ENCODE results near the gene NDRG3. TPM values are rescaled to one million over a fixed set of nuclear protein-coding genes. Genes with fewer than 3 reads are reported as not detected.

NDRG3 gene
- total RNA-seq, 1 donor from 2014 or later = 34.4 TPM

DNA sequence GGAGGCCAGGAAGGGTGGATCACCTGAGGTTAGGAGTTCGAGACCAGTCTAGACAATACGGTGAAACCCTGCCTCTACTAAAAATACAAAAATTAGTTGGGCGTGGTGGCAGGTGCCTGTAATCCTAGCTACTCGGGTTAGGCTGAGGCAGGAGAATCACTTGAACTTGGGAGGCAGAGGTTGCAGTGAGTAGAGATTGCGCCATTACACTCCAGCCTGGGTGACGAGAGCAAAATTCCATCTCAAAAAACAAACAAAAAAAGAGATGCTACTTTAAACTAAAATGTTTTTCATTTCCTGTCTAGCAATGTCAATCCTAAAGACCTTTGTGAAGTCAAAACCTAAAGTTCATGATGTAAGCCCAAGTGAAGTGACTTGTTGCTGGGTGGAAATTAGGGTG lies 14.8 kb upstream of the NDRG3 start:
- no peak for TF ChIP-seq CTCF (IDR thresholded peaks at IDR 0.05; ENCODE audit: borderline replicate concordance)
- H3K4me3 ChIP-seq = no peak overlapping the region
- no peaks in the 10 kb centered on the region for H3K27me3 ChIP-seq (ENCODE audit: low read depth)
- H3K27ac ChIP-seq (replicated peaks) = no peak overlapping the region
- H3K9me3 ChIP-seq (replicated peaks) = no peaks in the 10 kb centered on the region
- peaks cover 17% of the 10 kb centered on the region for H3K4me1 ChIP-seq
- peaks cover 4% of the 10 kb centered on the region for H3K36me3 ChIP-seq
- intact Hi-C loops (cut with micrococcal nuclease) = no loop called here
- DNase-seq = no peak

GRCh38 chr20:36758276-36758675 lies 12.4 kb upstream of the NDRG3 start:
- Histone ChIP-seq H3K27me3 (ENCODE audit: low read depth) (no peaks in the 10 kb centered on the region), H3K9me3 (replicated peaks) (no peaks in the 10 kb centered on the region), H3K4me1 (peaks cover 27% of the 10 kb centered on the region), H3K27ac (replicated peaks) (peak overlapping the region; percentile 72), H3K4me3 (no peak overlapping the region), H3K36me3 (peaks cover 4% of the 10 kb centered on the region)
- intact Hi-C loops (cut with micrococcal nuclease) = no loop called here
- no peak for TF ChIP-seq CTCF (IDR thresholded peaks at IDR 0.05; ENCODE audit: borderline replicate concordance)
- no peak for DNase-seq

GRCh38 chr20:36756496-36756895 lies 10.6 kb upstream of the NDRG3 start:
- H3K4me1 ChIP-seq = peaks cover 37% of the 10 kb centered on the region
- no peak for DNase-seq
- intact Hi-C loops (cut with micrococcal nuclease) = no loop called here
- no peaks in the 10 kb centered on the region for H3K27me3 ChIP-seq (ENCODE audit: low read depth)
- H3K27ac ChIP-seq (replicated peaks) = peak overlapping the region; percentile 72
- no peak overlapping the region for H3K4me3 ChIP-seq
- H3K9me3 ChIP-seq (replicated peaks) = no peaks in the 10 kb centered on the region
- peaks cover 19% of the 10 kb centered on the region for H3K36me3 ChIP-seq
- no peak for TF ChIP-seq CTCF (IDR thresholded peaks at IDR 0.05; ENCODE audit: borderline replicate concordance)

DNA sequence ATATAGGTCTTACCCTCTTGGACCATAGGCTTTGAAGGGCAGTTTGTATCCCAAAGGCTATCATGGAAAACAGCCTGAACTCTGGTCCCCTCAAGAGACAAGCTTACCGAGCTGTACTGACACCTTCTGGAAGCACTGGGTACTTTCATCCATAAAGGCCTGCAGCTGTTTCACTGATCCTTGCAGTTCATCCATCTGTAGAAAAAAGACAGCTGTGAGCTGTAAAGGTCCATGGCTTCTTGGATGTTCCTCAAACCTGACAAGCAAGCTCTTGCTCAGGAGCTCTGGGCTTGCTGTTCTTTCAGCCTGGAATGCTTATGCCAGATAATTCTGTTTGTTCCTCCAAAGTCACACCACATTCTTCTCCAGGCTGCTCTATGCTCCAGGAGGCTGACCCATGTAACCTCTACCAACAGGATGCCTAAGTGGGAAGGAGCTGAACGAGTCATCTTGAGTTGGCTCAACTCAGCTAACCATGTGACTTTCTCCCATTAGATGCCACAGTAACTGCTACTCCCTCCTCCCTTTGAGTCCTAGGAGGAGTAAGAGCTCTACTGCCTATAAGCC lies 8.8 kb upstream of the NDRG3 start:
- H3K4me3 ChIP-seq = no peak overlapping the region
- H3K36me3 ChIP-seq = peaks cover 20% of the 10 kb centered on the region
- DNase-seq = no peak
- intact Hi-C loops (cut with micrococcal nuclease) = no loop called here
- H3K27me3 ChIP-seq (ENCODE audit: low read depth) = no peaks in the 10 kb centered on the region
- H3K27ac ChIP-seq (replicated peaks) = peak overlapping the region; percentile 30
- no peaks in the 10 kb centered on the region for H3K9me3 ChIP-seq (replicated peaks)
- H3K4me1 ChIP-seq = peaks cover 37% of the 10 kb centered on the region
- TF ChIP-seq CTCF (IDR thresholded peaks at IDR 0.05; ENCODE audit: borderline replicate concordance) = peak; percentile 89

GRCh38 chr20:36752582-36752981 lies 6.7 kb upstream of the NDRG3 start:
- no peaks in the 10 kb centered on the region for H3K27me3 ChIP-seq (ENCODE audit: low read depth)
- peaks cover 20% of the 10 kb centered on the region for H3K36me3 ChIP-seq
- H3K27ac ChIP-seq (replicated peaks) = peak overlapping the region; percentile 24

More at GRCh38 chr20:36752582-36752981, 6.7 kb upstream of the NDRG3 start:
- DNase-seq = no peak
- Histone ChIP-seq H3K4me3 (no peak overlapping the region), H3K4me1 (peaks cover 40% of the 10 kb centered on the region), H3K9me3 (replicated peaks) (no peaks in the 10 kb centered on the region)
- intact Hi-C loops (cut with micrococcal nuclease) = no loop called here
- no peak for TF ChIP-seq CTCF (IDR thresholded peaks at IDR 0.05; ENCODE audit: borderline replicate concordance)

All from left ventricle myocardium inferior (tissue), 1 donor.